Gastroesophageal sphincter (tissue), 4 donors: ENCODE results near the gene CFAP58. TPM values are rescaled to one million over a fixed set of nuclear protein-coding genes. Genes with fewer than 3 reads are reported as not detected.

Source experiments
- ATAC-seq: fragments of 150-250 bp; one replicate; pipeline ENCODE4 v1.9.1; 2016; ENCODE audit warnings: mild to moderate bottlenecking, moderate library complexity
- H3K27ac ChIP-seq, 4 donors: fragments of 200-600 bp; sonication (generic) in 3 of 4; 1 replicate in 3 of 4; 2 replicates in 1 of 4; pipeline ENCODE4 v1.5.1; 2016 to 2019
- H3K27me3 ChIP-seq: fragments of 200-600 bp; sonication (generic); one replicate; pipeline ENCODE4 v1.5.1; 2019
- H3K36me3 ChIP-seq, 2 donors: fragments of 200-600 bp; sonication (generic); one replicate each; pipeline ENCODE4 v1.5.1; 2019; ENCODE audit warnings: control low read depth in 1 of 2
- H3K4me1 ChIP-seq, 3 donors: fragments of 200-600 bp; sonication (generic); 1 replicate in 2 of 3; 2 replicates in 1 of 3; pipeline ENCODE4 v1.5.1; 2016 to 2019; ENCODE audit warnings: control low read depth in 2 of 3
- H3K4me3 ChIP-seq, 2 donors: fragments of 200-600 bp; sonication (generic); one replicate each; pipeline ENCODE4 v1.5.1; 2019; ENCODE audit warnings: mild to moderate bottlenecking in 1 of 2, moderate library complexity in 1 of 2
- H3K9me3 ChIP-seq, 3 donors: fragments of 200-600 bp; sonication (generic); one replicate each; pipeline ENCODE4 v1.5.1; 2017 to 2019; ENCODE audit warnings: control low read depth in 2 of 3
- EP300 ChIP-seq: sonication (generic); formaldehyde crosslinking; IDR thresholded peaks from one replicate; pipeline ENCODE4 v1.6.1; 2017; ENCODE audit warnings: antibody characterized with exemption, mild to moderate bottlenecking
- POLR2A ChIP-seq, 2 donors: fragments of 450-650 bp; IDR thresholded peaks; one replicate each; pipeline ENCODE4 v1.6.1; 2017; ENCODE audit warnings: antibody characterized with exemption in 2 of 2, mild to moderate bottlenecking in 2 of 2, moderate library complexity in 1 of 2
- POLR2AphosphoS5 ChIP-seq: sonication (generic); formaldehyde crosslinking; IDR thresholded peaks from one replicate; pipeline ENCODE4 v1.6.1; 2017; ENCODE audit warnings: antibody characterized with exemption
- WGBS, 2 donors: methylation state at CpG; one replicate each; pipeline ENCODE4 v1.1.5; 2018; ENCODE audit warnings: low coverage in 1 of 2; 5-methylcytosine and 5-hydroxymethylcytosine counted together
- total RNA-seq, 4 donors: library from RNA; depleted of rRNA; stranded (reverse); fragments of >200 nt; gene quantifications; one replicate each; pipeline ENCODE4 v1.1.0, GENCODE V29; 2016
- TF ChIP-seq, protein P1 (sequence below), 4 experiments: fragments of 200-600 bp in 2 of 4; fragments of 450-650 bp in 2 of 4; sonication (generic) in 1 of 4; IDR thresholded peaks; one replicate each; pipeline ENCODE4 v1.5.1; 2017 to 2019; ENCODE audit warnings: antibody characterized with exemption in 4 of 4, mild to moderate bottlenecking in 2 of 4, moderate library complexity in 2 of 4

The CFAP58 gene
- total RNA-seq, 4 donors from 2014 or later: 0.27 to 1.6 (median 1.3) TPM

DNA sequence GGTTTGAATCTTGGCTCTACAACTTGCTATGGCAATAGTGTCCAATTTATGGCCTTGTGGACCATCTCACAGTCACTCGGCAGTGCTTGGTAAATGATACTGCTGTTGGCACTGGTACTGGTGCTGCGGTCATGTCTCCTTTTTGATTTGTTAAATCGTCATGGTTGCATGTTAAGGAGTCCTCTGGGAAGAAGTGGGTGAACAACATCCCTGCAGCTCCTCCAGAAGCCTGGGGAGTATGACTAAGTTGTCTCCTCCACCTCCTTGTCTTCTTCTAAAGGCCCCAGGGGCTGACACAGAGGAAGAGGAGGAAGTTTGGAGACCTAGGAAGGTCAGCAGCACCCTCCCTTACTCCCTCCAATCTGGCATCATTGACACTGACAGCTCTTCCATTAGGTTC lies 23.9 kb upstream of the CFAP58 start:
- 4 to 20% methylated on average over 1 to 3 of the region's 3 CpGs for WGBS, 2 donors
- Histone ChIP-seq H3K4me1 (peaks cover 41 to 100% (median 99%) of the 10 kb centered on the region in 3 donors), H3K4me3 (no peak overlapping the region)

DNA sequence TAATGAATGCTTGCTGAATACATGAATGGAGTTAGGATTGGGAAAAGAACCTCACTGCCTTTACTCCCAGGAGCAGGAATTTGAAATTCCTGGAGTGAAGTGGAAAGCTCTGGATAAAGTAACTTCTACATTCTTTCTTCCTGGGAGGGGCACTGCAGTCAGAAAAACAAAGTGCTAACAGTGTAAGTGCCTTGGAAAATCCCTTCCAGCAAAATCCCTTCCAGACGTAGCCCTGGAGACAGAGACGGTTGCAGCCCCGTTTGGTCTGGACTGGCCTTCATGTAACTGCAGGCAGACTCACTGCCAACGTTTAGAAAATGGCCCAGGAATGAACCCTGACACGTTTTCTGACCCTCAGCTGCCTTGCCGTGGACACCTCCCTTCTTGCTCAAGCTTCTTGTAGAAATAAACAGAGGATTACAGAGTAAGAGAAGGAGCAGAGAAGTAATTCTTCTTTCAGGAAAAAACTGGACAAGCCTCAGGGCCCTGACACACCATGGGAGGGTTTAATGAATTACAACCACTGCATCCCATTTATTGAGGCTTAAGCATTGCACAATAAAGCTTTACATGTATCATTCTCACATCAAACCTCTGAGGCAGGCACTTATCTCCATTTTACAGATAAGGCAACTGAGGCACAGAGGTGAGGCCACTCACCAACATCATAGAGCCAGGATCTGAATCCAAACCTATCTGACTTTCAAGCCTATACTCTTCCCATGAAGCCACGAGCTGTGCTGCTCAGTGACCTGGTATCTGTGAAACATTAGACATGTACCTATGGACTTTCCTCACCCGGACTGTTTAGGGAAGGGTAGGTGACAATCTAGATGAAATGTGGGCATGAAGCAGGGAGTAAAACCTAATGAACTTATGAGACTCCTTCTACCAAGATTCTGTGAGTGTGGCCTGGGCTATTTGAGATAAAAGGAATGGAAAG lies 23.2 kb upstream of the CFAP58 start:
- H3K27ac ChIP-seq: peak overlapping the region; percentile 95 to 100 (median 98)
- peaks cover 37 to 100% (median 98%) of the 10 kb centered on the region in 3 donors for H3K4me1 ChIP-seq
- peak overlapping the region in 1 of 2 donors; percentile 17 for H3K4me3 ChIP-seq

More for the DNA sequence above, 23.9 kb upstream of the CFAP58 start:
- ATAC-seq: peak; percentile 0
- Histone ChIP-seq H3K27me3 (no peaks in the 10 kb centered on the region), H3K36me3 (peaks cover 0 to 5% of the 10 kb centered on the region in 2 donors), H3K27ac (peak overlapping the region; percentile 95 to 100 (median 98)), H3K9me3 (no peaks in the 10 kb centered on the region)
- TF ChIP-seq EP300 (no peak), POLR2A (IDR thresholded peaks at IDR 0.05) (no peak)

GRCh38 chr10:104331208-104331838 lies 22.3 kb upstream of the CFAP58 start:
- Histone ChIP-seq H3K4me3 (peak overlapping the region in 1 of 2 donors; percentile 17), H3K4me1 (peaks cover 36 to 100% (median 95%) of the 10 kb centered on the region in 3 donors), H3K9me3 (no peaks in the 10 kb centered on the region), H3K27me3 (no peaks in the 10 kb centered on the region), H3K36me3 (peaks cover 0 to 8% of the 10 kb centered on the region in 2 donors), H3K27ac (peak overlapping the region; percentile 95 to 100 (median 98))
- peak; percentile 4 for ATAC-seq
- peak; percentile 74 for TF ChIP-seq POLR2AphosphoS5
- TF ChIP-seq, protein P1, sequence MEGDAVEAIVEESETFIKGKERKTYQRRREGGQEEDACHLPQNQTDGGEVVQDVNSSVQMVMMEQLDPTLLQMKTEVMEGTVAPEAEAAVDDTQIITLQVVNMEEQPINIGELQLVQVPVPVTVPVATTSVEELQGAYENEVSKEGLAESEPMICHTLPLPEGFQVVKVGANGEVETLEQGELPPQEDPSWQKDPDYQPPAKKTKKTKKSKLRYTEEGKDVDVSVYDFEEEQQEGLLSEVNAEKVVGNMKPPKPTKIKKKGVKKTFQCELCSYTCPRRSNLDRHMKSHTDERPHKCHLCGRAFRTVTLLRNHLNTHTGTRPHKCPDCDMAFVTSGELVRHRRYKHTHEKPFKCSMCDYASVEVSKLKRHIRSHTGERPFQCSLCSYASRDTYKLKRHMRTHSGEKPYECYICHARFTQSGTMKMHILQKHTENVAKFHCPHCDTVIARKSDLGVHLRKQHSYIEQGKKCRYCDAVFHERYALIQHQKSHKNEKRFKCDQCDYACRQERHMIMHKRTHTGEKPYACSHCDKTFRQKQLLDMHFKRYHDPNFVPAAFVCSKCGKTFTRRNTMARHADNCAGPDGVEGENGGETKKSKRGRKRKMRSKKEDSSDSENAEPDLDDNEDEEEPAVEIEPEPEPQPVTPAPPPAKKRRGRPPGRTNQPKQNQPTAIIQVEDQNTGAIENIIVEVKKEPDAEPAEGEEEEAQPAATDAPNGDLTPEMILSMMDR (IDR thresholded peaks at IDR 0.05): no peak
- 20 to 36% methylated on average over 1 to 6 of the region's 9 CpGs for WGBS, 2 donors

More for the DNA sequence above, 23.2 kb upstream of the CFAP58 start:
- ATAC-seq: peak; percentile 83
- peaks cover 0 to 8% of the 10 kb centered on the region in 2 donors for H3K36me3 ChIP-seq
- TF ChIP-seq POLR2A (IDR thresholded peaks at IDR 0.05) (peak in 1 of 2 donors; percentile 22), EP300 (no peak), POLR2AphosphoS5 (peak; percentile 97)
- TF ChIP-seq, protein P1 (IDR thresholded peaks at IDR 0.05): peak in 1 of 4 experiments; percentile 2
- no peaks in the 10 kb centered on the region for H3K9me3 ChIP-seq
- H3K27me3 ChIP-seq: no peaks in the 10 kb centered on the region
- 0% methylated on average over 2 to 6 of the region's 8 CpGs for WGBS, 2 donors

- ATAC-seq: no peak
- Histone ChIP-seq H3K4me1 (peaks cover 36 to 98% (median 84%) of the 10 kb centered on the region in 3 donors), H3K36me3 (peaks cover 0 to 8% of the 10 kb centered on the region in 2 donors), H3K27me3 (no peaks in the 10 kb centered on the region), H3K9me3 (no peaks in the 10 kb centered on the region), H3K4me3 (no peak overlapping the region), H3K27ac (peak overlapping the region; percentile 95 to 100 (median 98))
- 64 to 71% methylated on average over 10 to 11 of the region's 11 CpGs for WGBS, 2 donors
- TF ChIP-seq POLR2A (IDR thresholded peaks at IDR 0.05): no peak
- no peak for TF ChIP-seq EP300
- TF ChIP-seq POLR2AphosphoS5: no peak
- TF ChIP-seq, protein P1 (IDR thresholded peaks at IDR 0.05): no peak
Observed at GRCh38 chr10:104332243-104333031, 21.2 kb upstream of the CFAP58 start.
